Measurements from ENCODE around the gene F10. TPM values are rescaled to one million over a fixed set of nuclear protein-coding genes. Genes with fewer than 3 reads are reported as not detected.
"Not testable (repeated sequence)": the region's sequence is repeated elsewhere in the genome, so short reads cannot be mapped to it uniquely, and the experiment has no call there.

F10 gene
- total and polyA plus RNA-seq, 2 of the 13 experiments (the other 11 are each of a cell fraction or from before 2014, with no cell fraction given) = 58.4 to 237 TPM

- no peak for DNase-seq (ENCODE audit: low spot score)
- WGBS (ENCODE audit: low lambda C conversion rate) = 87% methylated on average over 24 of the region's 27 CpGs
- ChIA-PET POLR2A (no interaction called here), CTCF (ENCODE audit: low intra/inter-chr PET ratio, low total read pairs) (no interaction called here)
- no TSS peak for BruUV-seq (replicated peaks)
- Histone ChIP-seq H2AFZ (ENCODE audit: low read length) (no peak overlapping the region), H3K4me3 (replicated peaks in 1 of 3; ENCODE audit: insufficient read depth in 1 of 3, low read depth in 2 of 3, low read length in 3 of 3) (no peak overlapping the region), H4K20me1 (ENCODE audit: insufficient read depth, low read length) (no peaks in the 10 kb centered on the region), H3K9ac (ENCODE audit: insufficient read depth, low read depth, low read length) (no peak overlapping the region), H3K27ac (ENCODE audit: extremely low read length, insufficient read depth, low read length) (no peak overlapping the region), H3K4me2 (ENCODE audit: low read depth, low read length) (no peak overlapping the region), H3K27me3 (ENCODE audit: control insufficient read depth in 1 of 2, insufficient read depth in 2 of 2, low read length in 2 of 2) (no peaks in the 10 kb centered on the region), H3K9me3 (ENCODE audit: low read length) (no peaks in the 10 kb centered on the region), H3K79me2 (ENCODE audit: insufficient read depth, low read length) (no peaks in the 10 kb centered on the region), H3K36me3 (replicated peaks in 1 of 2; ENCODE audit: control insufficient read depth in 1 of 2, insufficient read depth in 2 of 2, low read length in 2 of 2) (peaks cover 15 to 38% of the 10 kb centered on the region in 2 experiments; a peak in 4 of 5 replicates), H3K4me1 (ENCODE audit: insufficient read depth, low read length) (no peaks in the 10 kb centered on the region)
- in situ Hi-C loops (cut with HindIII; ENCODE audit: extremely low pct_ligation_motif_present, low pct_unique_long_range_greater_than_20kb) (no loop called here), intact Hi-C loops (cut with micrococcal nuclease; ENCODE audit: unreplicated experiment) (no loop called here)
- TF ChIP-seq ZNF205 (CRISPR knock-in tag; IDR thresholded peaks at IDR 0.05) (no peak), ZNF749 (CRISPR knock-in tag; IDR thresholded peaks at IDR 0.05; ENCODE audit: borderline replicate concordance) (no peak), MIER3 (CRISPR knock-in tag; IDR thresholded peaks at IDR 0.05; ENCODE audit: borderline replicate concordance) (no peak), ZNF496 (CRISPR knock-in tag; IDR thresholded peaks at IDR 0.05; ENCODE audit: insufficient replicate concordance) (no peak), ZFY (CRISPR knock-in tag; IDR thresholded peaks at IDR 0.05) (no peak)
- FAIRE-seq = no peak
- ATAC-seq = no peak
Measured at GRCh38 chr13:113078902-113079780, 43.5 kb upstream of the F10 start.

GRCh38 chr13:113079781-113080080, 42.9 kb upstream of the F10 start:
- H4K20me1 ChIP-seq (ENCODE audit: insufficient read depth, low read length); H3K79me2 ChIP-seq (ENCODE audit: insufficient read depth, low read length); H3K4me3 ChIP-seq (replicated peaks in 1 of 3; ENCODE audit: insufficient read depth in 1 of 3, low read depth in 2 of 3, low read length in 3 of 3); FAIRE-seq; H3K27ac ChIP-seq (ENCODE audit: extremely low read length, insufficient read depth, low read length); POLR2A ChIA-PET; ATAC-seq; H3K9me3 ChIP-seq (ENCODE audit: low read length); H3K4me1 ChIP-seq (ENCODE audit: insufficient read depth, low read length); H3K9ac ChIP-seq (ENCODE audit: insufficient read depth, low read depth, low read length); DNase-seq (ENCODE audit: low spot score); intact Hi-C loops (cut with micrococcal nuclease; ENCODE audit: unreplicated experiment); BruUV-seq (replicated peaks); H2AFZ ChIP-seq (ENCODE audit: low read length); H3K4me2 ChIP-seq (ENCODE audit: low read depth, low read length); H3K27me3 ChIP-seq (ENCODE audit: control insufficient read depth in 1 of 2, insufficient read depth in 2 of 2, low read length in 2 of 2); in situ Hi-C loops (cut with HindIII; ENCODE audit: extremely low pct_ligation_motif_present, low pct_unique_long_range_greater_than_20kb); CTCF ChIA-PET (ENCODE audit: low intra/inter-chr PET ratio, low total read pairs): not testable (repeated sequence)
- WGBS (ENCODE audit: low lambda C conversion rate) = 77% methylated on average over 8 of the region's 9 CpGs
- H3K36me3 ChIP-seq (replicated peaks in 1 of 2; ENCODE audit: control insufficient read depth in 1 of 2, insufficient read depth in 2 of 2, low read length in 2 of 2) = peaks cover 14 to 35% of the 10 kb centered on the region in 2 experiments; a peak in 4 of 5 replicates
